Rectal smooth muscle tissue (tissue), 1 donor: ENCODE data around the gene CORIN.

Source experiments
- H3K27ac ChIP-seq: one replicate; pipeline ENCODE4 v1.7.0; 2013; ENCODE audit warnings: low read depth, low read length, inconsistent platforms
- H3K27me3 ChIP-seq: one replicate; pipeline ENCODE4 v1.7.0; 2013; ENCODE audit warnings: low read length; ENCODE audit not compliant: control insufficient read depth, insufficient read depth
- H3K36me3 ChIP-seq: one replicate; pipeline ENCODE4 v1.7.0; 2013; ENCODE audit warnings: low read length; ENCODE audit not compliant: control insufficient read depth, insufficient read depth
- H3K4me1 ChIP-seq: one replicate; pipeline ENCODE4 v1.7.0; 2013; ENCODE audit warnings: low read length; ENCODE audit not compliant: control insufficient read depth, insufficient read depth
- H3K4me3 ChIP-seq: one replicate; pipeline ENCODE4 v1.7.0; 2013; ENCODE audit warnings: low read length
- H3K9ac ChIP-seq: one replicate; pipeline ENCODE4 v1.7.0; 2013; ENCODE audit warnings: low read length

Gene CORIN

DNA sequence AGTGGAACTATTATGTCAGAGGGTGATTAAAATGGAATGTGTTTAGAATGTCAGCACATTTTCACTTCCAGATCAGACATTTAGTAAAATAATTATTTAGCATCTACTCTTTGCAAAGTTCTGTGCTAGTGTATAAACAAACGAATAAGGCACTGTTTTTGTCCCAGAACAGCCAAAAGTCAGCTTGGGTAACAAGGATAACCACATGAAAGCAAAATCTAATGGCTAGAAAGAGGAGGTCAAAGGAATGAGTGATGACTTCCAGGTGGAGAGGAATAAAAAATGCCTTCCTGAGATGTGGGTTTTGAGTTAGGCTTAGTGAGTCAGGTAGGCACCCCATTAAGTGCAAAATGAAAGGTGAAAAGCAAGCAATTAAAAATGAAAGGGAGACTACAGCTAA, 240.2 kb downstream of the CORIN start:
- no peaks in the 10 kb centered on the region for H3K4me1 ChIP-seq
- no peaks in the 10 kb centered on the region for H3K36me3 ChIP-seq

DNA sequence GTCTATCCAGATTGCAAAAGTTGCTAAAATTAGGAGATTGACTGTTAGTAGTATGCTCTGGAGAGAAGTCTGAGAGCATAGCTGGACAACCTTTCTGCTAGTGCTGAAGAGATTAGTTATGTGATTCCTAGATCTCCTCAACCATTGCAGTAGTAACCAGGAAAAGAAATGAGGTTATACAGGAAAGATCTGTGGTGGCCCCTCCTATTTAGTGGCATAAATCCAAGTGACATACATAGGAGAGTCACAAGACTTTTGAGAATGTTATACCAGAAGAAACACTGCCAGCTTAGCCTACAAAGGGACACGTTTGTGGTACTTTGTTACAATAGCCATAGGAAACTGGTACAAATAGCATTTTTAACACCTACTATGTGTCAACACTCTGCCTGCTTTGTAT, 247.5 kb downstream of the CORIN start:
- Histone ChIP-seq H3K9ac (no peak overlapping the region), H3K4me1 (no peaks in the 10 kb centered on the region), H3K27ac (no peak overlapping the region), H3K4me3 (no peak overlapping the region), H3K36me3 (peaks cover 10% of the 10 kb centered on the region), H3K27me3 (no peaks in the 10 kb centered on the region)

More for the DNA sequence above, 240.2 kb downstream of the CORIN start:
- H3K4me3 ChIP-seq: no peak overlapping the region
- no peak overlapping the region for H3K27ac ChIP-seq
- H3K9ac ChIP-seq: no peak overlapping the region
- H3K27me3 ChIP-seq: no peaks in the 10 kb centered on the region

DNA sequence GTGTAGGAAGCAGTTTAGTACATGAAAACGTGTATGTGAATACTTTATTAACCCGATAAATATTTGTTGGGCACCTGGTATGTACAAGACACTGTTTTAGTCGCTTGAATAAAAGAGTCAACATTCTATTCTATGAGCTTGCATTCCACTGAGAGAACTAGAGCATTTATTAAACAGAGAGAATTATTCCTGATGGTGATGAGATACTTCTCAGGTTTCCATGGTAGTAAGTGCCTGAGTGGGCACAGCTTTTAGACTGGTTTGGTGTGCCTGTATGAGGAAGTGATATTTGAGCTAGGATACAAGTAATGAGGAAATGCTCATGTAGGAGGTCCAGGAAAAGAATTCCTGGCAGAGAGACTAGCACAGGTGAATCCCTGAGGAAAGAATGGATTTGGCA, 258.6 kb downstream of the CORIN start:
- H3K36me3 ChIP-seq: peaks cover 4% of the 10 kb centered on the region
- no peaks in the 10 kb centered on the region for H3K27me3 ChIP-seq
- peak overlapping the region; percentile 79 for H3K27ac ChIP-seq
- H3K4me1 ChIP-seq: no peaks in the 10 kb centered on the region
- no peak overlapping the region for H3K4me3 ChIP-seq
- no peak overlapping the region for H3K9ac ChIP-seq

DNA sequence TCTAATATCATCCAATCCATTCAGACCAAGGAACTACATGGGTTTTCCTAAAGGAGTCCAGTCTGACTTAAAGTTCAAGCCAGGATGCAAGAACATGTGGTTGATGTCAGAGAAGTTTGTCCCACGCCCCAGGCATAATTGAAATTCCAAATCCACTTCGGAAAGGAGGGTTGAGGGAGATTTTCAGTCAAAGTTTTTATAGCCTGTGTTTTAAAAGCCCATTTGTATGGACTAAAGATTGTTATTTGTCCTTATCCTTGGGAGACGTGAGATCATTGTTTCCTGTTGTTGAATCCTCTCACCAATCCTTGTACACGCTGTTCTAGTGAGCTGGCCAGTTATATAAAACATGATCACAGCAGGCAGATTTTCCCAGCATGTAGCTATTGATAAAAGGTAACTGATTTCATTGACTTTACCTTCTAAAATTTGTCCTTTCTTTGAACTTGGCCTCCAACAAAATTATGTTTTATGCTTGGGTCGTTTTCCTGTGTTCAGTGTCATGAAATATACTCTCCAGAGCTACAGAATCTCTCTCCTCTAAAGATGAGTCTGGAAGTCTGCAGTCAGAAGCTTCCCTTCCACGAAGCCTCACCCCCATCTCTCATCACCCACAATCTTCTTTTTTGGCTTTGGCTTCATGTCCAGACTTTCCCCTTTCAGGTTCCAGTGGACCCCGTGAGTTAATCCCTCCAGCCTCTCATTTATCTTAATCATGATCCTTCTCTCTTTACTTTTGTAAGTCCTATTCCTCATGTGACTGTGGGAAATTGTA, 259.9 kb downstream of the CORIN start:
- no peak overlapping the region for H3K9ac ChIP-seq
- peak overlapping the region; percentile 79 for H3K27ac ChIP-seq
- peaks cover 5% of the 10 kb centered on the region for H3K36me3 ChIP-seq
- no peak overlapping the region for H3K4me3 ChIP-seq
- no peaks in the 10 kb centered on the region for H3K27me3 ChIP-seq
- no peaks in the 10 kb centered on the region for H3K4me1 ChIP-seq

DNA sequence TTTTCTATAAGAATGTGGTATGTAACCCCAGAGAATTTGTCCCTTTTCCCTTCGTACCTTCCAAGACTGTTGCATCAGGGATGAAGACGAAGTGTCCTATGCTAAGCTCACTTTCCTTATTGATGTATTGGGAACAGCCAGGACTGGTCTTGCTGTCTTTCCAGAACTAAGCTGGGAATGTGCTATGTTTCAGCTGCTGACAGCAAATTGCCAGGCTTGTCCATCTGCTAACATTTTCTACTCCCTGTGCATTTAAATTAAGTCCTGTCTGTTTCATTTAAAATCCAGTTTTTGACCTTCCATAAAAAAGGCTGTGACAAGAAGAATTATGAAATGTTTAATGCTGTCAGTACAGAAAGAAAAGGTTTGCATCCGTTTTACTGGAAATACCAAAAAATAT, 264.9 kb downstream of the CORIN start:
- Histone ChIP-seq H3K27me3 (no peaks in the 10 kb centered on the region), H3K36me3 (peaks cover 16% of the 10 kb centered on the region), H3K4me1 (no peaks in the 10 kb centered on the region), H3K9ac (no peak overlapping the region), H3K27ac (no peak overlapping the region), H3K4me3 (no peak overlapping the region)

DNA sequence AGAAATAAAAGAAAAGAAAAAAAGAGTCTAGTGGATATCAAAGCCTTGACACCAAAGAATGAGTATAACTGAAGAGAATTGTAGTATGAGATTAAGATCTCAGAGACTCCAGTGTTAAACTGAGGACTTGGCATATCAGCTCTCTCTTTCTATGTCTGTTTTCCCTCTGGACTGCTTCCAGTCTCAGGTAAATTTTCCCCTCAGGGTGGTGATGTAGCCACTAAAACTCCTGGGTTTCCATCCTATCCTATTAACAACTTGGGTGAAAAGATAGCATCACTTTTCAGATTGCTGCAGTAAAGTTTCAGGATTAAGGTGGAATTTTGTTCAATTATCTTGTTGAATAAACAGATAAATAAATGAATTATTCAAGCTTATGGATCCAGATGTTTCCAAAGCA, 267.1 kb downstream of the CORIN start:
- no peak overlapping the region for H3K27ac ChIP-seq
- no peak overlapping the region for H3K4me3 ChIP-seq
- no peak overlapping the region for H3K9ac ChIP-seq
- peaks cover 14% of the 10 kb centered on the region for H3K36me3 ChIP-seq
- no peaks in the 10 kb centered on the region for H3K4me1 ChIP-seq
- no peaks in the 10 kb centered on the region for H3K27me3 ChIP-seq

DNA sequence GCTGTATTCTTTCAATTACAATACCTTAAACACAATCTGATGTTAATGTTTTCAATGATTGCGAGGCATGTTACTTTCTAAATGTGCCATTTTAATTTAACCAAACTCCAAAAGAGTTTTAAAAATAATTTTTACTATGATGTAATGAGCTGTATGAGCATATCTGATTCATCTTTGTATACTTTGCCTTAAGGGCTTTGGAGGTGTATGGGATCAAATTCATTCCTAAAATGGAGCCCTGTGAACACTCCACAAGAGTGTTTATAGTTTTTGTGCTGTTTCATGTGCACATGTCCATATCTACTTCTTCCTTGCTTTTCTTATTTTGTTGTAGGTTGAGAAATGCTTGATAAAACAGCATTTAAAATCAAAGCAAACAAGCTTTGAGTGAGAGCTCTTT, 270.4 kb downstream of the CORIN start:
- Histone ChIP-seq H3K4me3 (no peak overlapping the region), H3K4me1 (no peaks in the 10 kb centered on the region), H3K27ac (no peak overlapping the region), H3K36me3 (peaks cover 9% of the 10 kb centered on the region), H3K9ac (no peak overlapping the region), H3K27me3 (no peaks in the 10 kb centered on the region)

DNA sequence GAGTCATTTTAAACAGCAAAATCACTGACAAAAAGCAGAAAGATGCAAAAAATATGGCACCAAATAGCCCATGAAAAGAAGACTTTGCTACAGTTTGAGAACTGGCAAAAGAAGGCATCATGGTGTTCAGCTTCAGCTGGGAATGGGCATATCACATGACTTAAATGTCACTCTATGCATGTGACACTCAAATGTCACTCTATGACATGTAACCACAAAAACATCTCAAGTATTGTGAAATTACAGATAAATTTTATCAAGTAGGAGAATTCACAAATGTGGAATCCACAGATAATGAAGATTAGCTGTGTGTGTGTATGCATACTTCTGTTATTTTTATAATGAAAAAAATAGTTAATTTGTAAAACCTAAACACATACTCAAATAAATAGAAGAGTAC, 270.9 kb downstream of the CORIN start:
- no peaks in the 10 kb centered on the region for H3K4me1 ChIP-seq
- H3K4me3 ChIP-seq: no peak overlapping the region
- no peak overlapping the region for H3K9ac ChIP-seq
- H3K27me3 ChIP-seq: no peaks in the 10 kb centered on the region
- H3K36me3 ChIP-seq: peaks cover 9% of the 10 kb centered on the region
- no peak overlapping the region for H3K27ac ChIP-seq

DNA sequence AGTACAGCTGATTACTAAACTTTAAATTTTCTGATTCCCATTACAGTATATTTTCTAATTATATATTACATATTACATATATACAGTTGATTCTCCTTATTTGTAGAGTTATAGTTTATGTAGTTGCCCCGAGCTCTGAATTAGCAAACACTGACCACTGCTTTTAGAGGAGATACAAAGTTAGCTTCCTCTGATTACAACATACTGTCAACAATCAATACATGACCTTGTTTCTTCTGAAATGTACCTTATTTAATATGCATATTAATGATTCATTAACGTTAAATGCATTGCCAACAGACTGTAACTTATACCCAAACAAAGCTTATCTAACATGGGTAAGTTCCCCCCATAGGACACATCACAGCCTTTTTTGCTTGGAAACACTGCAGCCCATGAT, 271.3 kb downstream of the CORIN start:
- H3K27me3 ChIP-seq: no peaks in the 10 kb centered on the region
- H3K27ac ChIP-seq: no peak overlapping the region
- H3K9ac ChIP-seq: no peak overlapping the region
- H3K36me3 ChIP-seq: peaks cover 5% of the 10 kb centered on the region
- H3K4me1 ChIP-seq: no peaks in the 10 kb centered on the region
- H3K4me3 ChIP-seq: no peak overlapping the region

DNA sequence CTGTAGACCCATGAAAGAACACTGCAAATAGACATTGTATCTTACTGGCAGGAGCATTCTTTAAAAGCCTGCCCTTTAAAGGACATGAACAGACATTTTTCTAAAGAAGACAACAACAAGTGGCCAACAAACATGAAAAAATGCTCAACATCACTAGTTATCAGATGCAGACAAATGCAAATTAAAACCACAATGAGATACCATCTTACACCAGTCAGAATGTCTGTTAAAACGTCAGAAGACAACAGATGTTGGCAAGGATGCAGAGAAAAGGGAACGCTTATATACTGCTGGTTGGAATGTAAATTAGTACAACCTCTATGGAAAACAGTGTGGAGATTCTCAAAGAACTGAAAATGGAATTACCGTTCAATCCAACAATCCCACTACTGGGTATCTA, 275.6 kb downstream of the CORIN start:
- Histone ChIP-seq H3K9ac (no peak overlapping the region), H3K27ac (no peak overlapping the region), H3K27me3 (no peaks in the 10 kb centered on the region), H3K4me1 (no peaks in the 10 kb centered on the region), H3K36me3 (no peaks in the 10 kb centered on the region), H3K4me3 (no peak overlapping the region)

DNA sequence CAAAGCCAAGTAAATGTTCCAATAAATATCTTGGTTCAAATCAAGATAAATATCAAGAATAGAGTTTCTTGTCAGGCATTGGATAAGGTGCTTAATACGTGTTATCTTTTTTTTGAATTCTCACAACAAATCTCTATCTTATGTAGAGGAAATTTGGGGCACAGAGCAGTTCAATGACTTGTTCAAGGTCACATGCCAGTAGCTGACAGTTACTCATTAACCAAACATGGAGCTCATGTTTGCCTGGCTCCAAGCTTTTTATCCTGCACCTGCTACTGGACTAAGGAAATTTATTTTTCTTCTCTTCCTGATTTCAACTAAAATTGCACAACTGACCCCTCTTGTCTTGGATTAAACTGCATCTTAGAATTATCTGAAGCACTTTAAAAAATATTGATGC, 276.5 kb downstream of the CORIN start:
- Histone ChIP-seq H3K9ac (no peak overlapping the region), H3K27ac (no peak overlapping the region), H3K27me3 (no peaks in the 10 kb centered on the region), H3K4me1 (no peaks in the 10 kb centered on the region), H3K4me3 (no peak overlapping the region), H3K36me3 (no peaks in the 10 kb centered on the region)

DNA sequence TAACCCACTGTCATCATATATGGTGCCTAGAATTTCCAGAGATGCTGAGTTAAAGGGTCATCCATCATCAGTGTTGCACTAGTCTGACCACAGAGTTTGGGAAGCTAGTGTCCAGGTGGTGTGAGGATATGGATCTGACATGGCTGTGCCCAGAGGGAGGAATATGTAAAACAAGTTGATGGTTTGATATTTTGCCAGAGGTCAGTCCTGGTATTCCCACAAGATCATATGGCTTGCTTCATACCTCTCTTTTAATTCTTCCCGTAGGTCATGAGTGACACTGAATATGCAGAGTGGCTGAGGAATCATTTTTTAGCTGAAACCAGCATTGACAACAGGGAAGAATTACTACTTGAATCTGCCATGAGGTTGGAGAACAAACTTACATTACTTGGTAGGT, 277.2 kb downstream of the CORIN start:
- H3K36me3 ChIP-seq: no peaks in the 10 kb centered on the region

DNA sequence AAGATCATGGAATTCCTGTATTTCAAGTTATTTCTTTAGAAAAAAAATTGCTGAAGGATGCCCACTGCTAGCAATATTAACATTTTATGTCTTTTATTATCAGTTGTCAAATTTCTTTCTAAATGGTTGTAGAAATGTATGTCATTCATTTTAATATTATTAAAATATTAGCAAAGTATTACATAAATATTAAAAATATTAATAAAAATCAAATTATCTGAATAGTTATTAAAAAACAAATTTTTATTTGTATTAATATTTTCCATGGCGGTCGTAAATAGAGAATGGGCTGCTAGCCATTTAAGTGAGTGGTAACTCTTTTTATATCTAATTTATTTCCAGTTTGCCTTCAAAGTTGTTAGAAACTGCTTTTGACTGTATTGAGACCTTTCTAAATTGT, 280.6 kb downstream of the CORIN start:
- Histone ChIP-seq H3K36me3 (no peaks in the 10 kb centered on the region), H3K9ac (no peak overlapping the region), H3K27ac (no peak overlapping the region), H3K4me3 (no peak overlapping the region), H3K27me3 (no peaks in the 10 kb centered on the region), H3K4me1 (no peaks in the 10 kb centered on the region)

More for the DNA sequence above, 277.2 kb downstream of the CORIN start:
- Histone ChIP-seq H3K4me3 (no peak overlapping the region), H3K27ac (no peak overlapping the region), H3K4me1 (no peaks in the 10 kb centered on the region), H3K9ac (no peak overlapping the region), H3K27me3 (no peaks in the 10 kb centered on the region)
